Activated naive CD4-positive, alpha-beta T cell treated with anti-CD3 and anti-CD28 coated beads, Interleukin-2, amount 50 U/mL, for 16 hours (primary cell): ENCODE measurements around the gene GALNT12.

Source experiments
- DNase-seq: peaks from one replicate; pipeline ENCODE4 v3.0.0-alpha.2; 2020

The GALNT12 gene

GRCh38 chr9:98807070-98807813 lies at the start of gene GALNT12:
Gene GALNT12, plus strand, starts transcription at chr9:98807670. Its CDS starts 29 bp downstream, at chr9:98807699.
- peak; percentile 65 for DNase-seq

- DNase-seq = no peak
These were observed 47.2 kb upstream of the GALNT12 start for GRCh38 chr9:98760231-98760630.

- no peak for DNase-seq
These were observed 43.3 kb upstream of the GALNT12 start for GRCh38 chr9:98763986-98764745.

GRCh38 chr9:98765256-98765655 lies 42.2 kb upstream of the GALNT12 start:
- DNase-seq = no peak

- DNase-seq = no peak
These were observed 40.9 kb upstream of the GALNT12 start for GRCh38 chr9:98766586-98766985.

- DNase-seq = no peak
These were observed 40.3 kb upstream of the GALNT12 start for GRCh38 chr9:98767196-98767595.

- no peak for DNase-seq
These were observed 39.6 kb upstream of the GALNT12 start for GRCh38 chr9:98767915-98768314.

- no peak for DNase-seq
These were observed 39.1 kb upstream of the GALNT12 start for GRCh38 chr9:98768344-98768743.

GRCh38 chr9:98770717-98771116 lies 36.8 kb upstream of the GALNT12 start:
- no peak for DNase-seq

- no peak for DNase-seq
These were observed 36.1 kb upstream of the GALNT12 start for GRCh38 chr9:98771209-98771874.

- DNase-seq = no peak
These were observed 34.9 kb upstream of the GALNT12 start for GRCh38 chr9:98772364-98773155.

GRCh38 chr9:98773721-98774120 lies 33.7 kb upstream of the GALNT12 start:
- no peak for DNase-seq

GRCh38 chr9:98774746-98775145 lies 32.7 kb upstream of the GALNT12 start:
- DNase-seq = peak; percentile 35

GRCh38 chr9:98775831-98776441 lies 31.5 kb upstream of the GALNT12 start:
- no peak for DNase-seq

- DNase-seq = no peak
These were observed 29.9 kb upstream of the GALNT12 start for GRCh38 chr9:98777618-98778017.

- DNase-seq = no peak
These were observed 29.2 kb upstream of the GALNT12 start for GRCh38 chr9:98778251-98778650.

GRCh38 chr9:98778711-98779530 lies 28.5 kb upstream of the GALNT12 start:
- no peak for DNase-seq

- DNase-seq = no peak
These were observed 27.3 kb upstream of the GALNT12 start for GRCh38 chr9:98780059-98780749.

GRCh38 chr9:98781588-98782383 lies 25.7 kb upstream of the GALNT12 start:
- no peak for DNase-seq
